Heart left ventricle (tissue), 16 donors: ENCODE measurements around the gene RTP3. TPM values are rescaled to one million over a fixed set of nuclear protein-coding genes. Genes with fewer than 3 reads are reported as not detected.

Source experiments
- ATAC-seq, 4 donors: fragments of 200-7000 bp; cut with Tn5 transposase; one replicate each; pipeline ENCODE4 v1.9.1; 2020 to 2022; ENCODE audit warnings: moderate library complexity in 4 of 4, mild to moderate bottlenecking in 3 of 4, moderate number of reproducible peaks in 1 of 4
- DNase-seq, 5 donors: peaks; one replicate each; pipeline ENCODE4 v3.0.0-alpha.2; 2020
- H3K27ac ChIP-seq, 12 donors: fragments of 200-600 bp; sonication (generic) in 4 of 12; one replicate each; pipeline versions ENCODE4 v1.5.0 to v1.8.0; 2016 to 2022; ENCODE audit warnings: mild to moderate bottlenecking in 2 of 12
- H3K27me3 ChIP-seq, 9 donors: fragments of 200-600 bp; sonication (generic) in 2 of 9; one replicate each; pipeline versions ENCODE4 v1.5.1 to v1.8.0; 2016 to 2022; ENCODE audit warnings: mild to moderate bottlenecking in 3 of 9
- H3K36me3 ChIP-seq, 9 donors: fragments of 200-600 bp; sonication (generic) in 2 of 9; one replicate each; pipeline versions ENCODE4 v1.5.0 to v1.8.0; 2018 to 2022; ENCODE audit warnings: mild to moderate bottlenecking in 2 of 9
- H3K4me1 ChIP-seq, 12 donors: fragments of 200-600 bp; sonication (generic) in 4 of 12; one replicate each; pipeline versions ENCODE4 v1.5.0 to v1.8.0; 2016 to 2022; ENCODE audit warnings: mild to moderate bottlenecking in 3 of 12
- H3K4me3 ChIP-seq, 12 donors: fragments of 200-600 bp; sonication (generic) in 4 of 12; one replicate each; pipeline versions ENCODE4 v1.5.0 to v1.8.0; 2017 to 2022; ENCODE audit warnings: mild to moderate bottlenecking in 9 of 12, moderate library complexity in 4 of 12
- H3K9me3 ChIP-seq, 12 donors: fragments of 200-600 bp; sonication (generic) in 4 of 12; one replicate each; pipeline versions ENCODE4 v1.5.0 to v1.8.0; 2016 to 2022; ENCODE audit warnings: mild to moderate bottlenecking in 1 of 12
- POLR2A ChIP-seq, 2 donors: fragments of 450-650 bp; IDR thresholded peaks; one replicate each; pipeline ENCODE4 v1.6.1; 2017; ENCODE audit warnings: antibody characterized with exemption in 2 of 2, mild to moderate bottlenecking in 2 of 2, moderate library complexity in 2 of 2
- WGBS, 4 donors: extraction: QIAGEN DNeasy Blood & Tissue Kit in 2 of 4; methylation state at CpG; one replicate each; pipeline versions ENCODE4 v1.1.5 to v1.1.7; 2013 to 2018; 5-methylcytosine and 5-hydroxymethylcytosine counted together
- intact Hi-C, 10 donors: fragments of 100-400 bp; cut with DNase I; formaldehyde crosslinking; loops; one replicate each; pipeline versions ENCODE4 v1.11.1 to v1.14.2; 2022
- polyA plus RNA-seq, 2 donors: library from polyadenylated mRNA; stranded (reverse); fragments of 200-250 nt; gene quantifications; one replicate each; pipeline ENCODE4 v1.2.3, GENCODE V29; 2013
- total RNA-seq, 9 donors: library from RNA; depleted of rRNA in 2 of 9; stranded (reverse); fragments of >200 nt in 2 of 9; fragmentation: NEBNext Ultra II Directional in 3 of 9; extraction: Animal tissue kit (Norgen Biotek cat#: 25700) in 3 of 9; gene quantifications; one replicate each; pipeline versions ENCODE4 v1.1.0 to v1.2.4, GENCODE V29; 2016 to 2023
- TF ChIP-seq, protein P1 (sequence below), 12 donors: fragments of 200-600 bp; sonication (generic) in 4 of 12; IDR thresholded peaks; one replicate each; pipeline versions ENCODE4 v1.5.0 to v1.8.0; 2018 to 2022; ENCODE audit warnings: antibody characterized with exemption in 12 of 12, mild to moderate bottlenecking in 5 of 12
- donor health status: ischemic (EF 13 %, LVEDD 7.1; RV severe dilation, severe dysfunction).
- donor health status: healthy with polysubstance abuse.
- donor health status: DM: no; HTN: yes; CAD: no.
- donor health status: DM: no; HTN: no; CAD: no.
- donor health status: ischemic (EF 25% LVEDD 6.9; RV normal size, moderate dysfunction).
- donor health status: ischemic (EF 25% LVEDD 5.7; RV mildly dilated, moderate dysfunction).
- donor health status: healthy.
- donor health status: DM: yes; HTN: yes; CAD: no.
- donor health status: ischemic (EF 35%, LVEDD 5.7; RV mildly dilated, moderate dysfunction).
- donor health status: nonischemic (EF 11% LVEDD 7.7; RV severe dilation, severe dysfunction).
- donor health status: DM: yes; HTN: yes; CAD: no.
- donor health status: PGD.
- donor health status: ischemic (EF 29% LVEDD 5.4; RV normal size, mild dysfunction).
- donor health status: nonischemic (EF 23%, LVEDD 6.1; RV moderate dilation, normal function).

Gene RTP3
- total and polyA plus RNA-seq, 11 donors, result not detected

DNA sequence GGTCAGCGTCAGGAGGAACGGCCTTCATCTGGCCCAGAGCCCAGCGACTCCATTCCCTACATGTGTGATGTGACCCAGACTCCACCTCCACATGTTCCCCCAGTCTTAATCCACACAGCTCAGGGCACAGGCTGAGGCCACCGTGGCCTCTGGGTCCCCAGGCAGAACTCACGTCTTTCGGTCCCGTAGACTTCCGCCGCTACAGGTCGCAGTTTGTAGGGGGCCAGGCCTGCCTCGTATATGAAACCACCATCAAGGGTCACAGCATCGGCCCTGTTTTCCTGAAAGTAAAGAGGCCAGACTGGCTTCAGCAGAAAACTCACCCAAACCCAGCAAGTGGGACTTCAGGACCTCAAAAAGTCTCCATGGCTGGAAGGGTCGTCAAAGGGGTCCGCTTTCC, 41.7 kb upstream of the RTP3 start:
- DNase-seq (no peak), ATAC-seq (no peak)
- no peaks in the 10 kb centered on the region for H3K4me1 ChIP-seq
- intact Hi-C loops, result no loop called here
- 91 to 95% (median 93%) methylated on average over 14 of the region's 14 CpGs for WGBS, 4 donors
- H3K36me3 ChIP-seq, result peaks cover 0 to 5% (median 0%) of the 10 kb centered on the region in 9 donors
- no peaks in the 10 kb centered on the region for H3K27me3 ChIP-seq
- no peak overlapping the region for H3K4me3 ChIP-seq
- H3K27ac ChIP-seq, result no peak overlapping the region
- TF ChIP-seq, protein P1, sequence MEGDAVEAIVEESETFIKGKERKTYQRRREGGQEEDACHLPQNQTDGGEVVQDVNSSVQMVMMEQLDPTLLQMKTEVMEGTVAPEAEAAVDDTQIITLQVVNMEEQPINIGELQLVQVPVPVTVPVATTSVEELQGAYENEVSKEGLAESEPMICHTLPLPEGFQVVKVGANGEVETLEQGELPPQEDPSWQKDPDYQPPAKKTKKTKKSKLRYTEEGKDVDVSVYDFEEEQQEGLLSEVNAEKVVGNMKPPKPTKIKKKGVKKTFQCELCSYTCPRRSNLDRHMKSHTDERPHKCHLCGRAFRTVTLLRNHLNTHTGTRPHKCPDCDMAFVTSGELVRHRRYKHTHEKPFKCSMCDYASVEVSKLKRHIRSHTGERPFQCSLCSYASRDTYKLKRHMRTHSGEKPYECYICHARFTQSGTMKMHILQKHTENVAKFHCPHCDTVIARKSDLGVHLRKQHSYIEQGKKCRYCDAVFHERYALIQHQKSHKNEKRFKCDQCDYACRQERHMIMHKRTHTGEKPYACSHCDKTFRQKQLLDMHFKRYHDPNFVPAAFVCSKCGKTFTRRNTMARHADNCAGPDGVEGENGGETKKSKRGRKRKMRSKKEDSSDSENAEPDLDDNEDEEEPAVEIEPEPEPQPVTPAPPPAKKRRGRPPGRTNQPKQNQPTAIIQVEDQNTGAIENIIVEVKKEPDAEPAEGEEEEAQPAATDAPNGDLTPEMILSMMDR (IDR thresholded peaks at IDR 0.05), result no peak
- no peak for TF ChIP-seq POLR2A (IDR thresholded peaks at IDR 0.05)
- peaks cover 0 to 6% (median 0%) of the 10 kb centered on the region in 12 donors for H3K9me3 ChIP-seq

DNA sequence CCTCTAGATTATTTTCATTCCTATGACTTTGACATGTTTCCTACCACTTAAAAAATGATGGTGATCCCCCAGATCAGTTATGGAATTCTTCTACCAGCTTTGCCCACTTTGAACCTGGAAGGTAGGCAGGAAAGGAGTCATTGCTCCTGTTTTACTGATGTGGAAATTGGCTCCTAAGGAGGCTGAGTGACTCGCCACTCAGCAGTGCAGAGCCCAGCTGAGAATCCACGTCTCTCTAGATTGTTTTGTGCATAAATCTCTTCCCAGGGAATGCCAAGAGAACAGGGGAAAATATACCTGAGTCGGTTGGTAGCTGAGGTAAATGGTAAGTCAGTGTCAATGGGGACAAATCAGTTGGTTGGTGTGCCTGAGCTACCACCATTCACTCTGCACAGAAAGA, 37.7 kb upstream of the RTP3 start:
- no peak overlapping the region for H3K4me3 ChIP-seq
- H3K4me1 ChIP-seq, result peaks cover 0 to 18% (median 10%) of the 10 kb centered on the region in 12 donors
- intact Hi-C loops, result no loop called here
- H3K9me3 ChIP-seq, result peaks cover 0 to 6% (median 0%) of the 10 kb centered on the region in 12 donors
- TF ChIP-seq, protein P1 (IDR thresholded peaks at IDR 0.05), result no peak
- no peak for TF ChIP-seq POLR2A (IDR thresholded peaks at IDR 0.05)
- H3K27ac ChIP-seq, result no peak overlapping the region
- ATAC-seq (no peak), DNase-seq (no peak)
- H3K27me3 ChIP-seq, result peaks cover 0 to 26% (median 0%) of the 10 kb centered on the region in 9 donors
- 59 to 87% (median 80%) methylated on average over 3 of the region's 3 CpGs for WGBS, 4 donors
- no peaks in the 10 kb centered on the region for H3K36me3 ChIP-seq

DNA sequence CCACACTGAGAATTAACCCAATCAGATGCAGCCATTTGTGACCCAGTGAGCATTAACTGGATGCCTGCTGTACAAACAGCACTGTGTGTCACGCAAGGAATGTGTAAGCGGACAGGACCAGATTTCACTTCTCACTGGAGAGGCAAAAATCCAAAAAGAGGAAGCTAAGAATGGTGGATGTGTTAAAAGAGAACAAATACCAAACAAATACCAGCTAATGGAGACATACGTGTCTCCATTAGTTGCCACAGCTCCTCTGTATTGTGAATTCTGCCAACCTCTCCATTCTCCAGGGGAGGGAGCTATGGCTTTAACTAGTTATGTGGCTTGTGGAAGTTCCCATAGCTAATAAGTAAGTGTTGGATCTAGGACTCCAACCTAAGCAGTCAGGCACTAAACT, 35.7 kb upstream of the RTP3 start:
- H3K36me3 ChIP-seq, result no peaks in the 10 kb centered on the region
- H3K27ac ChIP-seq, result peak overlapping the region in 11 of 12 donors; percentile 52 to 82 (median 74)
- H3K4me3 ChIP-seq, result peak overlapping the region in 10 of 12 donors; percentile 22 to 50 (median 44)
- WGBS, 4 donors, result 48 to 53% (median 51%) methylated on average over 3 of the region's 3 CpGs
- TF ChIP-seq, protein P1 (IDR thresholded peaks at IDR 0.05), result peak in 9 of 12 donors; percentile 22 to 41 (median 31)
- no peak for TF ChIP-seq POLR2A (IDR thresholded peaks at IDR 0.05)
- ATAC-seq (peak in 3 of 4 donors; percentile 31 to 67 (median 39)), DNase-seq (no peak)
- H3K9me3 ChIP-seq, result peaks cover 0 to 6% (median 0%) of the 10 kb centered on the region in 12 donors
- H3K4me1 ChIP-seq, result peaks cover 0 to 34% (median 16%) of the 10 kb centered on the region in 12 donors
- H3K27me3 ChIP-seq, result peaks cover 0 to 28% (median 0%) of the 10 kb centered on the region in 9 donors
- intact Hi-C loops, result no loop called here

DNA sequence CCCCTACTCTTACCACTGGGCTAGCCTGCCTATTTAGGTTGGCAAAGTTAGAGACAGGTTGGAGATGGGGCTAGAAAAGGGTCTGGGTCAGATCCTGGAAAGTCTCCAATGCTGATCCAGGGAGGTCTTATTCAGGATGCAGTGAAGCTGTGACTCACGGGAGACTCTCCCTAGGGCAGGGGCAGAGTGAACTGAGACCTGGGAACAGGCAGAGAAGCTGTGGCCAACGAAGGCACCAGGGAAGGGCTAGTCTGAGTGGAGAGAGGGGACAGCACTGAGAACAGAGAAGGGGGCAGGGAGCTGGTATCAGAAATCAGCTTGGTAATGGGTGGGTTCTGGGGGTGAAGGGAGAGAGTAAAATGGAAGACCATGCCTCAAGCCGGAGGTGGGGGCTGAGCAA, 35.3 kb upstream of the RTP3 start:
- ATAC-seq, result peak in 3 of 4 donors; percentile 11 to 62 (median 27)
- WGBS, 4 donors, result 48 to 67% (median 58%) methylated on average over 3 of the region's 3 CpGs

More for the DNA sequence above, 35.3 kb upstream of the RTP3 start:
- Histone ChIP-seq H3K36me3 (no peaks in the 10 kb centered on the region), H3K27me3 (peaks cover 0 to 28% (median 0%) of the 10 kb centered on the region in 9 donors), H3K4me1 (peaks cover 0 to 34% (median 16%) of the 10 kb centered on the region in 12 donors), H3K9me3 (peaks cover 0 to 6% (median 0%) of the 10 kb centered on the region in 12 donors), H3K4me3 (peak overlapping the region in 11 of 12 donors; percentile 2 to 50 (median 44)), H3K27ac (peak overlapping the region; percentile 39 to 82 (median 72))
- intact Hi-C loops, result no loop called here
- peak in 1 of 5 donors; percentile 16 for DNase-seq
- TF ChIP-seq, protein P1 (IDR thresholded peaks at IDR 0.05), result no peak
- TF ChIP-seq POLR2A (IDR thresholded peaks at IDR 0.05), result no peak
